ENCODE results near the gene RPS15. TPM values are rescaled to one million over a fixed set of nuclear protein-coding genes. Genes with fewer than 3 reads are reported as not detected.
"Not testable (repeated sequence)": the region's sequence is repeated elsewhere in the genome, so short reads cannot be mapped to it uniquely, and the experiment has no call there.

The RPS15 gene
- total RNA-seq, 1 donor from 2014 or later, result 603 TPM

- peaks cover 6% of the 10 kb centered on the region for H3K4me1 Mint-ChIP-seq (ENCODE audit: low read depth, unreplicated experiment)
- H3K36me3 Mint-ChIP-seq (ENCODE audit: unreplicated experiment), result no peaks in the 10 kb centered on the region
- no peak overlapping the region for H3K27ac Mint-ChIP-seq (ENCODE audit: unreplicated experiment)
- H3K4me3 Mint-ChIP-seq (ENCODE audit: unreplicated experiment), result no peak overlapping the region
- TF ChIP-seq CTCF (IDR thresholded peaks at IDR 0.05; ENCODE audit: partially characterized antibody, unreplicated experiment), result no peak
- no peak for DNase-seq
- H3K27me3 Mint-ChIP-seq (ENCODE audit: unreplicated experiment), result peaks cover 2% of the 10 kb centered on the region
- H3K9me3 Mint-ChIP-seq (ENCODE audit: unreplicated experiment), result peaks cover 11% of the 10 kb centered on the region
Measured at GRCh38 chr19:1434577-1435060, 3.6 kb upstream of the RPS15 start.

- peaks cover 14% of the 10 kb centered on the region for H3K9me3 Mint-ChIP-seq (ENCODE audit: unreplicated experiment)
- H3K27ac Mint-ChIP-seq (ENCODE audit: unreplicated experiment), result peak overlapping the region; percentile 64
Measured at GRCh38 chr19:1435378-1435989, 2.7 kb upstream of the RPS15 start.

GRCh38 chr19:1437609-1438008, 587 bp upstream of the RPS15 start:
- Mint-ChIP-seq H3K9me3 (ENCODE audit: unreplicated experiment) (peaks cover 16% of the 10 kb centered on the region), H3K27ac (ENCODE audit: unreplicated experiment) (no peak overlapping the region), H3K4me3 (ENCODE audit: unreplicated experiment) (peak overlapping the region; percentile 90), H3K27me3 (ENCODE audit: unreplicated experiment) (peaks cover 3% of the 10 kb centered on the region), H3K36me3 (ENCODE audit: unreplicated experiment) (no peaks in the 10 kb centered on the region), H3K4me1 (ENCODE audit: low read depth, unreplicated experiment) (peaks cover 7% of the 10 kb centered on the region)
- no peak for DNase-seq
- TF ChIP-seq CTCF (IDR thresholded peaks at IDR 0.05; ENCODE audit: partially characterized antibody, unreplicated experiment), result no peak

More at GRCh38 chr19:1435378-1435989, 2.7 kb upstream of the RPS15 start:
- no peak for TF ChIP-seq CTCF (IDR thresholded peaks at IDR 0.05; ENCODE audit: partially characterized antibody, unreplicated experiment)
- no peak for DNase-seq
- Mint-ChIP-seq H3K27me3 (ENCODE audit: unreplicated experiment) (peaks cover 3% of the 10 kb centered on the region), H3K4me1 (ENCODE audit: low read depth, unreplicated experiment) (peaks cover 7% of the 10 kb centered on the region), H3K36me3 (ENCODE audit: unreplicated experiment) (no peaks in the 10 kb centered on the region), H3K4me3 (ENCODE audit: unreplicated experiment) (peak overlapping the region; percentile 23)

GRCh38 chr19:1438933-1439354, 748 bp downstream of the RPS15 start:
- TF ChIP-seq CTCF (IDR thresholded peaks at IDR 0.05; ENCODE audit: partially characterized antibody, unreplicated experiment), result no peak
- no peaks in the 10 kb centered on the region for H3K36me3 Mint-ChIP-seq (ENCODE audit: unreplicated experiment)
- peak overlapping the region; percentile 90 for H3K4me3 Mint-ChIP-seq (ENCODE audit: unreplicated experiment)
- no peak for DNase-seq
- H3K27ac Mint-ChIP-seq (ENCODE audit: unreplicated experiment), result peak overlapping the region; percentile 80
- peaks cover 2% of the 10 kb centered on the region for H3K27me3 Mint-ChIP-seq (ENCODE audit: unreplicated experiment)
- H3K4me1 Mint-ChIP-seq (ENCODE audit: low read depth, unreplicated experiment), result peaks cover 7% of the 10 kb centered on the region
- peaks cover 18% of the 10 kb centered on the region for H3K9me3 Mint-ChIP-seq (ENCODE audit: unreplicated experiment)

- not testable (repeated sequence) for H3K27me3 Mint-ChIP-seq (ENCODE audit: unreplicated experiment); H3K36me3 Mint-ChIP-seq (ENCODE audit: unreplicated experiment); DNase-seq; H3K4me1 Mint-ChIP-seq (ENCODE audit: low read depth, unreplicated experiment)
- H3K9me3 Mint-ChIP-seq (ENCODE audit: unreplicated experiment), result peaks cover 20% of the 10 kb centered on the region
- H3K4me3 Mint-ChIP-seq (ENCODE audit: unreplicated experiment), result peak overlapping the region; percentile 90
- H3K27ac Mint-ChIP-seq (ENCODE audit: unreplicated experiment), result peak overlapping the region; percentile 86
Measured at GRCh38 chr19:1439525-1440417, 1.6 kb downstream of the RPS15 start.

Data from glutamatergic neuron (in vitro differentiated cells).